Measurements from ENCODE around the gene CGB8. TPM values are rescaled to one million over a fixed set of nuclear protein-coding genes. Genes with fewer than 3 reads are reported as not detected.
A peak's percentile ranks its signal among the peaks of the same experiment; 100 is the strongest.

CGB8 gene
- total and polyA plus RNA-seq, 2 of the 4 experiments (the other 2 are of a cell fraction): 0.48 TPM; not detected in 1

- Histone ChIP-seq H4K20me1 (ENCODE audit: insufficient read depth, low read length) (no peaks in the 10 kb centered on the region), H3K4me2 (ENCODE audit: low read depth, low read length) (peak overlapping the region; percentile 59), H2BK5ac (ENCODE audit: low read depth, low read length, poor library complexity, severe bottlenecking) (no peak overlapping the region), H2BK20ac (ENCODE audit: low read depth, low read length) (no peak overlapping the region), H3K56ac (ENCODE audit: extremely low read depth, insufficient read depth, low read length) (no peak overlapping the region), H4K8ac (ENCODE audit: low read depth in 2 of 2, low read length in 2 of 2) (peak overlapping the region in 1 of 2 experiments; percentile 55; a peak in 1 of 4 replicates), H4K91ac (ENCODE audit: insufficient read depth, low read depth, low read length) (peak overlapping the region; percentile 37; the same call in 1 of the 2 replicates), H3K9me3 (ENCODE audit: control insufficient read depth, insufficient read depth, low read length) (no peaks in the 10 kb centered on the region), H3K4me1 (ENCODE audit: control insufficient read depth, insufficient read depth, low read length) (peaks cover 5% of the 10 kb centered on the region; the same call in 1 of the 2 replicates), H3K79me1 (ENCODE audit: low read depth in 1 of 2, low read length in 2 of 2) (no peaks in the 10 kb centered on the region; a peak in 1 of 4 replicates), H3K14ac (replicated peaks; ENCODE audit: low read depth, low read length) (no peak overlapping the region), H2AK5ac (ENCODE audit: low read depth, low read length) (no peak overlapping the region), H2AK9ac (replicated peaks; ENCODE audit: low read depth, low read length, poor library complexity) (peak overlapping the region; percentile 94), H2BK120ac (ENCODE audit: low read depth, low read length) (0 out of 2 replicates have a peak overlapping the region, but pooled peaks have one; percentile 15), H3K9me1 (ENCODE audit: insufficient read depth, low read length) (0 out of 2 replicates have a peak, but pooled peaks cover 3% of the 10 kb centered on the region), H2AFZ (replicated peaks; ENCODE audit: low read length, poor library complexity) (peak overlapping the region; percentile 82), H4K5ac (ENCODE audit: low read depth, low read length) (no peak overlapping the region; the same call in 1 of the 2 replicates), H3K4ac (ENCODE audit: low read depth, low read length) (no peak overlapping the region), H3K36me3 (ENCODE audit: control insufficient read depth, insufficient read depth, low read length) (peaks cover 17% of the 10 kb centered on the region), H3K23ac (ENCODE audit: low read depth, low read length) (no peak overlapping the region), H2BK15ac (ENCODE audit: low read depth, low read length) (no peak overlapping the region), H3K9ac (ENCODE audit: low read depth, low read length) (no peak overlapping the region), H3K4me3 (ENCODE audit: insufficient read depth, low read depth, low read length) (peak overlapping the region; percentile 51), H3K27me3 (ENCODE audit: control insufficient read depth, insufficient read depth, low read length) (peaks cover 2% of the 10 kb centered on the region; the same call in 1 of the 2 replicates), H3K18ac (ENCODE audit: low read depth, low read length) (no peak overlapping the region), H3K27ac (ENCODE audit: insufficient read depth, low read length) (no peak overlapping the region)
- in situ Hi-C loops (cut with MboI; ENCODE audit: low sequenced_read_pairs) (no loop called here), intact Hi-C loops (cut with micrococcal nuclease) (no loop called here), dilution Hi-C loops (cut with HindIII; ENCODE audit: low sequenced_read_pairs, unreplicated experiment) (no loop called here)
- ChIA-PET POLR2A (ENCODE audit: unreplicated experiment) (no interaction called here), CTCF (interaction anchor here (1.6 kb wide), 1 partner anchor 20 kb away, joined by 3 read pairs; no protein-coding TSS in a partner anchor)
- ATAC-seq (ENCODE audit: low read depth) (peak; percentile 30), DNase-seq (peak; percentile 17)
- TF ChIP-seq POLR2A (IDR thresholded peaks at IDR 0.05; ENCODE audit: low read depth, low read length) (no peak), CTCF (conservative IDR thresholded peaks at IDR 0.05; ENCODE audit: low read depth, low read length) (peak; percentile 27), CHD1 (IDR thresholded peaks at IDR 0.05; ENCODE audit: low read depth, low read length) (no peak)
- 21% methylated on average over 17 of the region's 41 CpGs; no CpG with 5 or more reads in 1 of the 2 experiments for whole genome bisulfite sequencing, 2 experiments (ENCODE audit: extremely low coverage in 2 of 2, insufficient read length in 1 of 2)
- BruUV-seq (replicated peaks): no TSS peak
Measured at GRCh38 chr19:49019242-49019932, 29.5 kb downstream of the CGB8 start.

Data from IMR-90 (cell line).